SH-SY5Y (cell line): Measurements from ENCODE around the gene PDZD2.

Experiments
- GATA2 ChIP-seq: IDR thresholded peaks from 2 replicates; pipeline ENCODE4 v1.6.1; 2011; ENCODE audit warnings: mild to moderate bottlenecking, low read depth, low read length
- GATA3 ChIP-seq: IDR thresholded peaks from 2 replicates; pipeline ENCODE4 v1.6.1; 2011; ENCODE audit warnings: low read depth, mild to moderate bottlenecking, low read length, moderate library complexity

DNA sequence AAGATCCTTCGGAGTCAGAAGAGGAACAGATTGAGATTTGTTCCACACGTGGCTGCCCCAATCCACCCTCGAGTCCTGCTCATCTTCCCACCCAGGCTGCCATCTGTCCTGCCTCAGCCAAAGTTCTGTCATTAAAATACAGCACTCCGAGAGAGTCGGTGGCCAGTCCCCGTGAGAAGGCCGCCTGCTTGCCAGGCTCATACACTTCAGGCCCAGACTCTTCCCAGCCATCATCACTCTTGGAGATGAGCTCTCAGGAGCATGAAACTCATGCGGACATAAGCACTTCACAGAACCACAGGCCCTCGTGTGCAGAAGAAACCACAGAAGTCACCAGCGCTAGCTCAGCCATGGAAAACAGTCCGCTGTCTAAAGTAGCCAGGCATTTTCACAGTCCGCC, 449.3 kb downstream of the PDZD2 start:
- TF ChIP-seq GATA2 (no peak), GATA3 (no peak)
